ENCODE data around the gene NPEPL1. TPM values are rescaled to one million over a fixed set of nuclear protein-coding genes. Genes with fewer than 3 reads are reported as not detected.

The NPEPL1 gene
- total and polyA plus RNA-seq, 2 of the 8 experiments (the other 6 are each of a cell fraction or from before 2014, with no cell fraction given), result 12.4 to 26.8 TPM

DNA sequence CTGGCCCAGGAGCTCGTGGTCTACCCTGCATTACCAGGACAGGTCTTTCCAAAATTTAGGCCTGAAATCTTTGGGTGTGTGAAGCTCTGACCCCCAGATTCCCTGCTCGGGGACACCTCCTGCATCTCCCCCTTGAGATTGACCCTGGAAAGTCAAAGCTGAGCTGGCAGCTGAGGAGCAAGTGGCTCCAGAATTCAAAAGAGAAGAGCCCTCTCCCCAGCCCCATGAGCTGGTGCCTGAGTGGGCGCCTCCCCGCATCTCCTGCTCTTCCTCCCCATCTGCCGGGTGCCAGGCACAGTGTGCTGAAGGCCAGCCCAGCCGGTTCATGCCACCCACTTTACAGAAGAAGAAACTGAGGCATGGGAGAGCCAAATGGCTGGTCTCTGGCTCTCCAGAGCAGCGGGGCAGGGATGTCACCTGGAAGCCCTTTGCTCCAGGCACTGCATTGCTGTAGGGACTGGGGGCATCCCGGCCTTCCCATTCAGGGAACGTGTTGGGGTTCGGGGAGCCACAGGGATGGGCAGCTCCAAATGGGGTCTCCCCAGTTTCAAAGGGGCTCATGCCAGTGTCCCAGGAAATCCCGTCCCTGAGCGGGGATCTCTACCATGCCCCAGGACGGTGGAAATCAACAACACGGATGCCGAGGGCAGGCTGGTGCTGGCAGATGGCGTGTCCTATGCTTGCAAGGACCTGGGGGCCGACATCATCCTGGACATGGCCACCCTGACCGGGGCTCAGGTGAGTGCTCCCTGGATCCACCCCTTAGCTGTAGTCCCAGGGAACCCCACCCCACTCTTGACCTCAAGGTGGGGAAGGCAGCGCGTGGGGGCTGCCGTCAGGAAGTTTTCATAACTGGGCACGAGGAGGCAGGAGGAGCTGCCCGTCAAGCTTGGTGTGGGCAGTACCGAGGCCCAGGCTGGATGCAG is 20.5 kb downstream of the NPEPL1 start (continued):
- no peak for TF ChIP-seq CEBPB (IDR thresholded peaks at IDR 0.05; ENCODE audit: low read depth, low read length)
- no peak for TF ChIP-seq TAF7 (optimal IDR thresholded peaks at IDR 0.05; ENCODE audit: borderline replicate concordance, low read depth, low read length)
- TF ChIP-seq GTF2F1 (IDR thresholded peaks at IDR 0.05; ENCODE audit: borderline replicate concordance, low read depth, low read length), result no peak
- TF ChIP-seq SIX5 (IDR thresholded peaks at IDR 0.05; ENCODE audit: low read depth, low read length), result no peak
- TF ChIP-seq CBX8 (IDR thresholded peaks at IDR 0.05; ENCODE audit: borderline replicate concordance, low read depth, low read length), result no peak
- TF ChIP-seq ZNF274 (IDR thresholded peaks at IDR 0.05; ENCODE audit: borderline replicate concordance, extremely low read depth, low read length), result no peak
- no peak for TF ChIP-seq CHD1 (IDR thresholded peaks at IDR 0.05; ENCODE audit: low read depth, low read length)
- TF ChIP-seq BRCA1 (IDR thresholded peaks at IDR 0.05; ENCODE audit: low read depth, low read length), result no peak

Measured in H1 (cell line).